ENCODE results near the gene ZNF764. TPM values are rescaled to one million over a fixed set of nuclear protein-coding genes. Genes with fewer than 3 reads are reported as not detected.

Gene ZNF764
- total RNA-seq, 4 donors from 2014 or later, result 12.5 to 16.7 (median 15.3) TPM

GRCh38 chr16:30585022-30585399 lies 26.8 kb upstream of the ZNF764 start:
- Histone ChIP-seq H3K27ac (peak overlapping the region; percentile 74 to 94 (median 92)), H3K9me3 (no peaks in the 10 kb centered on the region), H3K4me3 (peak overlapping the region; percentile 71 to 84 (median 77)), H3K36me3 (peaks cover 0 to 38% (median 6%) of the 10 kb centered on the region in 3 donors), H3K27me3 (no peaks in the 10 kb centered on the region), H3K4me1 (peaks cover 0 to 30% (median 11%) of the 10 kb centered on the region in 4 donors)
- DNase-seq (ENCODE audit: low spot score in 2 of 2), result no peak
- TF ChIP-seq EP300 (IDR thresholded peaks at IDR 0.05), result no peak
- no peak for TF ChIP-seq POLR2A (IDR thresholded peaks at IDR 0.05)
- TF ChIP-seq CTCF (IDR thresholded peaks at IDR 0.05), result no peak
- 1 to 2% methylated on average over 22 to 23 of the region's 23 CpGs for WGBS, 2 donors

- H3K4me1 ChIP-seq, result peaks cover 0 to 30% (median 11%) of the 10 kb centered on the region in 4 donors
- H3K27ac ChIP-seq, result no peak overlapping the region
- TF ChIP-seq EP300 (IDR thresholded peaks at IDR 0.05), result no peak
- no peak for TF ChIP-seq POLR2A (IDR thresholded peaks at IDR 0.05)
- no peak for TF ChIP-seq CTCF (IDR thresholded peaks at IDR 0.05)
- H3K36me3 ChIP-seq, result peaks cover 0 to 59% (median 6%) of the 10 kb centered on the region in 3 donors
- DNase-seq (ENCODE audit: low spot score in 2 of 2), result no peak
- H3K9me3 ChIP-seq, result no peaks in the 10 kb centered on the region
- 96 to 97% methylated on average over 48 of the region's 48 CpGs for WGBS, 2 donors
- H3K4me3 ChIP-seq, result no peak overlapping the region
- no peaks in the 10 kb centered on the region for H3K27me3 ChIP-seq
Observed at GRCh38 chr16:30582611-30583340, 24.6 kb upstream of the ZNF764 start.

GRCh38 chr16:30581457-30581856 lies 23.3 kb upstream of the ZNF764 start:
- Histone ChIP-seq H3K4me3 (no peak overlapping the region), H3K9me3 (no peaks in the 10 kb centered on the region), H3K4me1 (peaks cover 0 to 30% (median 11%) of the 10 kb centered on the region in 4 donors), H3K36me3 (peaks cover 0 to 65% (median 6%) of the 10 kb centered on the region in 3 donors), H3K27me3 (no peaks in the 10 kb centered on the region), H3K27ac (no peak overlapping the region)
- 87 to 88% methylated on average over 7 of the region's 7 CpGs for WGBS, 2 donors
- no peak for TF ChIP-seq EP300 (IDR thresholded peaks at IDR 0.05)
- no peak for TF ChIP-seq CTCF (IDR thresholded peaks at IDR 0.05)
- no peak for TF ChIP-seq POLR2A (IDR thresholded peaks at IDR 0.05)
- no peak for DNase-seq (ENCODE audit: low spot score in 2 of 2)

- peaks cover 0 to 27% (median 0%) of the 10 kb centered on the region in 3 donors for H3K36me3 ChIP-seq
- TF ChIP-seq CTCF (IDR thresholded peaks at IDR 0.05) (no peak), EP300 (IDR thresholded peaks at IDR 0.05) (no peak), POLR2A (IDR thresholded peaks at IDR 0.05) (no peak)
- no peak overlapping the region for H3K4me3 ChIP-seq
- 81 to 84% methylated on average over 1 of the region's 1 CpG for WGBS, 2 donors
- H3K27me3 ChIP-seq, result no peaks in the 10 kb centered on the region
- no peak overlapping the region for H3K27ac ChIP-seq
- no peaks in the 10 kb centered on the region for H3K9me3 ChIP-seq
- peaks cover 0 to 21% (median 19%) of the 10 kb centered on the region in 4 donors for H3K4me1 ChIP-seq
- no peak for DNase-seq (ENCODE audit: low spot score in 2 of 2)
Observed at GRCh38 chr16:30574678-30575077, 16.5 kb upstream of the ZNF764 start.

All from tibial nerve (tissue), 4 donors.